ENCODE data around the gene MAST4.

MAST4 gene

DNA sequence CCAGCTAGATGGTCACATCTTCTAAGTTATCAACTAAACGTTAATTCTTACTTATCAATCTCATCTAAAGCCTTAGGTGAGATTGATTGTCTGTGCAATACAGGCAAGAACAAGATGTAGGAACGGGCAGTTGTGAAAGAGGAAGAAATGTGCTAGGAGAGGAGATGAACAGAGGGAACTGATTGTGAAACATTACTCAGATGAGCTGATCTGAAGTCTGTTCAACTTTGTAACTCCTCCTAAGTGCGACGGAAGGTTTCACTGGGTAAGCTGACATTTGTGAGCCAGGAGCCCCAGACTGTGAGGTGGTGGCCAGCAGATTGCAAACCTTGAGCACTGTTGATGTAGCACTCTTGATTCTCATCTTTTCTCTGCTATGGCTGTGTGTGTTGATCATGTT is 396.4 kb downstream of the MAST4 start:
- H3K27me3 ChIP-seq (ENCODE audit: insufficient read depth, poor library complexity, severe bottlenecking), result no peaks in the 10 kb centered on the region
- DNase-seq (ENCODE audit: low read depth in 1 of 2, low spot score in 1 of 2), result peak in 1 of 2 experiments; percentile 18
- H3K4me3 ChIP-seq (replicated peaks; ENCODE audit: insufficient read depth, low read length), result no peak overlapping the region
- no peak overlapping the region for H3K27ac ChIP-seq (replicated peaks)
- TF ChIP-seq, protein P1, sequence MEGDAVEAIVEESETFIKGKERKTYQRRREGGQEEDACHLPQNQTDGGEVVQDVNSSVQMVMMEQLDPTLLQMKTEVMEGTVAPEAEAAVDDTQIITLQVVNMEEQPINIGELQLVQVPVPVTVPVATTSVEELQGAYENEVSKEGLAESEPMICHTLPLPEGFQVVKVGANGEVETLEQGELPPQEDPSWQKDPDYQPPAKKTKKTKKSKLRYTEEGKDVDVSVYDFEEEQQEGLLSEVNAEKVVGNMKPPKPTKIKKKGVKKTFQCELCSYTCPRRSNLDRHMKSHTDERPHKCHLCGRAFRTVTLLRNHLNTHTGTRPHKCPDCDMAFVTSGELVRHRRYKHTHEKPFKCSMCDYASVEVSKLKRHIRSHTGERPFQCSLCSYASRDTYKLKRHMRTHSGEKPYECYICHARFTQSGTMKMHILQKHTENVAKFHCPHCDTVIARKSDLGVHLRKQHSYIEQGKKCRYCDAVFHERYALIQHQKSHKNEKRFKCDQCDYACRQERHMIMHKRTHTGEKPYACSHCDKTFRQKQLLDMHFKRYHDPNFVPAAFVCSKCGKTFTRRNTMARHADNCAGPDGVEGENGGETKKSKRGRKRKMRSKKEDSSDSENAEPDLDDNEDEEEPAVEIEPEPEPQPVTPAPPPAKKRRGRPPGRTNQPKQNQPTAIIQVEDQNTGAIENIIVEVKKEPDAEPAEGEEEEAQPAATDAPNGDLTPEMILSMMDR (IDR thresholded peaks at IDR 0.05; ENCODE audit: insufficient read depth, low read length), result no peak
- TF ChIP-seq POLR2AphosphoS5 (IDR thresholded peaks at IDR 0.05; ENCODE audit: low read depth) (no peak), GABPA (IDR thresholded peaks at IDR 0.05; ENCODE audit: low read depth) (no peak), SPI1 (IDR thresholded peaks at IDR 0.05; ENCODE audit: borderline replicate concordance, low read depth) (no peak)
- TF ChIP-seq, protein P2, sequence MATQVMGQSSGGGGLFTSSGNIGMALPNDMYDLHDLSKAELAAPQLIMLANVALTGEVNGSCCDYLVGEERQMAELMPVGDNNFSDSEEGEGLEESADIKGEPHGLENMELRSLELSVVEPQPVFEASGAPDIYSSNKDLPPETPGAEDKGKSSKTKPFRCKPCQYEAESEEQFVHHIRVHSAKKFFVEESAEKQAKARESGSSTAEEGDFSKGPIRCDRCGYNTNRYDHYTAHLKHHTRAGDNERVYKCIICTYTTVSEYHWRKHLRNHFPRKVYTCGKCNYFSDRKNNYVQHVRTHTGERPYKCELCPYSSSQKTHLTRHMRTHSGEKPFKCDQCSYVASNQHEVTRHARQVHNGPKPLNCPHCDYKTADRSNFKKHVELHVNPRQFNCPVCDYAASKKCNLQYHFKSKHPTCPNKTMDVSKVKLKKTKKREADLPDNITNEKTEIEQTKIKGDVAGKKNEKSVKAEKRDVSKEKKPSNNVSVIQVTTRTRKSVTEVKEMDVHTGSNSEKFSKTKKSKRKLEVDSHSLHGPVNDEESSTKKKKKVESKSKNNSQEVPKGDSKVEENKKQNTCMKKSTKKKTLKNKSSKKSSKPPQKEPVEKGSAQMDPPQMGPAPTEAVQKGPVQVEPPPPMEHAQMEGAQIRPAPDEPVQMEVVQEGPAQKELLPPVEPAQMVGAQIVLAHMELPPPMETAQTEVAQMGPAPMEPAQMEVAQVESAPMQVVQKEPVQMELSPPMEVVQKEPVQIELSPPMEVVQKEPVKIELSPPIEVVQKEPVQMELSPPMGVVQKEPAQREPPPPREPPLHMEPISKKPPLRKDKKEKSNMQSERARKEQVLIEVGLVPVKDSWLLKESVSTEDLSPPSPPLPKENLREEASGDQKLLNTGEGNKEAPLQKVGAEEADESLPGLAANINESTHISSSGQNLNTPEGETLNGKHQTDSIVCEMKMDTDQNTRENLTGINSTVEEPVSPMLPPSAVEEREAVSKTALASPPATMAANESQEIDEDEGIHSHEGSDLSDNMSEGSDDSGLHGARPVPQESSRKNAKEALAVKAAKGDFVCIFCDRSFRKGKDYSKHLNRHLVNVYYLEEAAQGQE (IDR thresholded peaks at IDR 0.05; ENCODE audit: insufficient replicate concordance, low read depth), result no peak

DNA sequence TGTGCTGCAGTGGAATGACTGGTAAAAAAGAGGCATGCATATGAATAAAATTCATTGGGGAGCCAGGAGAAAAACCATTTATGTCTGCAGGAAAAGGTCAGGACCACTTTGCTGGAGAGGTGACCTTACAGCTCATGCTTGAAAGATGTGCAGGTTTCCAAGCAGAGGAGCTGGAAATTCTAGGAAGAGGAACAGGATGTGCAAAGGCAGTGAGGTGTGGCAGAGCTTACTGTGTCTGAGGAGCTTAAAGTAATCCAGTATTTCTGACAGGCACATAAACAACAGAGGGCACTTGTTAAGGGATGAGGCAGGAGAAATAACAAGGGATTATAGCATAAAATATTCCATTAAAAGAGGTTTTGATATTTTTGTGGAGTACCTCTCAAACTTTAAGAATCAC is 397.3 kb downstream of the MAST4 start:
- TF ChIP-seq, protein P1 (IDR thresholded peaks at IDR 0.05; ENCODE audit: insufficient read depth, low read length), result no peak
- TF ChIP-seq SPI1 (IDR thresholded peaks at IDR 0.05; ENCODE audit: borderline replicate concordance, low read depth), result no peak
- TF ChIP-seq, protein P2 (IDR thresholded peaks at IDR 0.05; ENCODE audit: insufficient replicate concordance, low read depth), result no peak
- no peak for TF ChIP-seq GABPA (IDR thresholded peaks at IDR 0.05; ENCODE audit: low read depth)
- TF ChIP-seq POLR2AphosphoS5 (IDR thresholded peaks at IDR 0.05; ENCODE audit: low read depth), result no peak
- no peak for DNase-seq (ENCODE audit: low read depth in 1 of 2, low spot score in 1 of 2)
- no peak overlapping the region for H3K4me3 ChIP-seq (replicated peaks; ENCODE audit: insufficient read depth, low read length)
- H3K27ac ChIP-seq (replicated peaks), result no peak overlapping the region
- no peaks in the 10 kb centered on the region for H3K27me3 ChIP-seq (ENCODE audit: insufficient read depth, poor library complexity, severe bottlenecking)

DNA sequence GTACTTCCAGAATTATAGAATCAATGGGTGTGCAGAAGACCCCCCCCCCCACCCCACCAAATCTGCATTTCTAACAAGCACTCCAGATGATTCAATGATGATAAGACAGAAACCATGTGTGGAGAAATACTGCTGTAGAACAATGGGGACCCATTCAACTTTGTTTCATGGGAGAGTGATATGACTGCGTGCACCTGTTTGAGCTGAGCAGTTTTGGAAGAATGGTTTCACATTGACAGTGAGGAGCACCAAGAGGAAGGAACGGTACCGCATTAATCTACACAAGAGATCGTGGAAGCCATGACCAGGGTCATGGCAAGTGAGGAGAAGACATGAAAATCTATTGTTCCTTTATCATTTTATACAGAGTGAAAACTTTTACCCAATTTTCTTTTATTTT is 397.7 kb downstream of the MAST4 start:
- no peak for DNase-seq (ENCODE audit: low read depth in 1 of 2, low spot score in 1 of 2)
- H3K4me3 ChIP-seq (replicated peaks; ENCODE audit: insufficient read depth, low read length), result no peak overlapping the region
- no peak for TF ChIP-seq SPI1 (IDR thresholded peaks at IDR 0.05; ENCODE audit: borderline replicate concordance, low read depth)
- TF ChIP-seq GABPA (IDR thresholded peaks at IDR 0.05; ENCODE audit: low read depth), result no peak
- TF ChIP-seq, protein P1 (IDR thresholded peaks at IDR 0.05; ENCODE audit: insufficient read depth, low read length), result no peak
- TF ChIP-seq, protein P2 (IDR thresholded peaks at IDR 0.05; ENCODE audit: insufficient replicate concordance, low read depth), result no peak
- no peak for TF ChIP-seq POLR2AphosphoS5 (IDR thresholded peaks at IDR 0.05; ENCODE audit: low read depth)
- H3K27me3 ChIP-seq (ENCODE audit: insufficient read depth, poor library complexity, severe bottlenecking), result no peaks in the 10 kb centered on the region
- H3K27ac ChIP-seq (replicated peaks), result no peak overlapping the region
